Measurements from ENCODE around the gene DOCK10.

DNA sequence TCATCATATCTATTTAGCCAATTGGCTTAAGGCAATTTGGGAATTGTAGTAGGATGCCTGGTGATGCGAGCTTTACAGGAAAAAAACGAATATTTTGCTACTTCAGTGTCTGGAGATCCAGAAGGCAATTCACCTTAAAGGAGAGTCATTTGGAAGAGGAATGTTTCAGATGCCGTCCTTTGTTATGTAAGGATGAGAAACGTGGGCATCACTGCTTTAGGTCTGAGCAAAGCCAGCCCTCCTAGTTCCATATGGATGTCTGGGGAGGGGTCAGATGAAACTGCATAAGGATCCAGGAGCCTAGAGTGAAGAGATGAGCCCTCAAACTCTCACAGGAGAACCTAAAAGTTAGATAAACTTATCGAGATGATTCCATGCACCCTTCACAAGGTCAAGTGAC, 30.9 kb upstream of the DOCK10 start:
- TF ChIP-seq ZNF202 (tag by site-specific recombination; IDR thresholded peaks at IDR 0.05; ENCODE audit: borderline replicate concordance) (no peak), MYNN (tag by site-specific recombination; IDR thresholded peaks at IDR 0.05; ENCODE audit: borderline replicate concordance) (no peak), KLF8 (tag by site-specific recombination; IDR thresholded peaks at IDR 0.05) (no peak), ZBTB20 (tag by site-specific recombination; IDR thresholded peaks at IDR 0.05) (no peak), ZNF830 (tag by site-specific recombination; IDR thresholded peaks at IDR 0.05; ENCODE audit: low read depth) (no peak), ZNF423 (tag by site-specific recombination; IDR thresholded peaks at IDR 0.05) (no peak), ZNF133 (tag by site-specific recombination; IDR thresholded peaks at IDR 0.05) (no peak), ZNF670 (tag by site-specific recombination; IDR thresholded peaks at IDR 0.05; ENCODE audit: low read depth) (no peak), RBAK (tag by site-specific recombination; IDR thresholded peaks at IDR 0.05) (no peak)
- TF ChIP-seq, protein P1, sequence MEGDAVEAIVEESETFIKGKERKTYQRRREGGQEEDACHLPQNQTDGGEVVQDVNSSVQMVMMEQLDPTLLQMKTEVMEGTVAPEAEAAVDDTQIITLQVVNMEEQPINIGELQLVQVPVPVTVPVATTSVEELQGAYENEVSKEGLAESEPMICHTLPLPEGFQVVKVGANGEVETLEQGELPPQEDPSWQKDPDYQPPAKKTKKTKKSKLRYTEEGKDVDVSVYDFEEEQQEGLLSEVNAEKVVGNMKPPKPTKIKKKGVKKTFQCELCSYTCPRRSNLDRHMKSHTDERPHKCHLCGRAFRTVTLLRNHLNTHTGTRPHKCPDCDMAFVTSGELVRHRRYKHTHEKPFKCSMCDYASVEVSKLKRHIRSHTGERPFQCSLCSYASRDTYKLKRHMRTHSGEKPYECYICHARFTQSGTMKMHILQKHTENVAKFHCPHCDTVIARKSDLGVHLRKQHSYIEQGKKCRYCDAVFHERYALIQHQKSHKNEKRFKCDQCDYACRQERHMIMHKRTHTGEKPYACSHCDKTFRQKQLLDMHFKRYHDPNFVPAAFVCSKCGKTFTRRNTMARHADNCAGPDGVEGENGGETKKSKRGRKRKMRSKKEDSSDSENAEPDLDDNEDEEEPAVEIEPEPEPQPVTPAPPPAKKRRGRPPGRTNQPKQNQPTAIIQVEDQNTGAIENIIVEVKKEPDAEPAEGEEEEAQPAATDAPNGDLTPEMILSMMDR (tag by site-specific recombination; IDR thresholded peaks at IDR 0.05): no peak
- TF ChIP-seq, protein P2, sequence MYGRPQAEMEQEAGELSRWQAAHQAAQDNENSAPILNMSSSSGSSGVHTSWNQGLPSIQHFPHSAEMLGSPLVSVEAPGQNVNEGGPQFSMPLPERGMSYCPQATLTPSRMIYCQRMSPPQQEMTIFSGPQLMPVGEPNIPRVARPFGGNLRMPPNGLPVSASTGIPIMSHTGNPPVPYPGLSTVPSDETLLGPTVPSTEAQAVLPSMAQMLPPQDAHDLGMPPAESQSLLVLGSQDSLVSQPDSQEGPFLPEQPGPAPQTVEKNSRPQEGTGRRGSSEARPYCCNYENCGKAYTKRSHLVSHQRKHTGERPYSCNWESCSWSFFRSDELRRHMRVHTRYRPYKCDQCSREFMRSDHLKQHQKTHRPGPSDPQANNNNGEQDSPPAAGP (tag by site-specific recombination; IDR thresholded peaks at IDR 0.05): no peak
